Naive thymus-derived CD4-positive, alpha-beta T cell (primary cell): ENCODE results near the gene OSBPL9. TPM values are rescaled to one million over a fixed set of nuclear protein-coding genes. Genes with fewer than 3 reads are reported as not detected.
A peak's percentile ranks its signal among the peaks of the same experiment; 100 is the strongest.

Source experiments
- ATAC-seq: fragments of 150-1000 bp; cut with Tn5 transposase; 2 replicates; pipeline ENCODE4 v1.10.0; 2021; ENCODE audit warnings: mild to moderate bottlenecking, moderate library complexity
- CTCF ChIA-PET: fragments of 350-600 bp; sonication (Branson Sonifier 250); formaldehyde crosslinking; loops from one replicate; lab custom pipeline; 2021; ENCODE audit warnings: antibody characterized with exemption; lab: Charles Lee
- POLR2A ChIA-PET: fragments of 350-600 bp; sonication (Branson Sonifier 250); formaldehyde crosslinking; loops from one replicate; lab custom pipeline; 2021; ENCODE audit warnings: antibody characterized with exemption, inconsistent platforms; lab: Charles Lee
- DNase-seq, 9 donors: peaks; one replicate each; pipeline versions ENCODE4 v3.0.0 to v3.0.0-alpha.2; 2020 to 2022; ENCODE audit warnings: mixed read lengths in 1 of 9
- H3K27ac ChIP-seq: one replicate; pipeline ENCODE4 v1.7.0; 2013; ENCODE audit warnings: mild to moderate bottlenecking, low read depth, low read length, moderate library complexity
- H3K27me3 ChIP-seq, 2 donors: one replicate each; pipeline ENCODE4 v1.7.0; 2013; ENCODE audit warnings: low read length in 2 of 2, mild to moderate bottlenecking in 2 of 2, moderate library complexity in 2 of 2; ENCODE audit not compliant: control insufficient read depth in 2 of 2, insufficient read depth in 2 of 2
- H3K36me3 ChIP-seq, 3 experiments: 1 replicate in 2 of 3; 2 replicates in 1 of 3; pipeline ENCODE4 v1.7.0; 2013; ENCODE audit warnings: low read length in 3 of 3, mild to moderate bottlenecking in 3 of 3, moderate library complexity in 1 of 3; ENCODE audit not compliant: insufficient read depth in 3 of 3, control insufficient read depth in 2 of 3
- H3K4me1 ChIP-seq, 2 donors: one replicate each; pipeline ENCODE4 v1.7.0; 2013; ENCODE audit warnings: low read length in 2 of 2, mild to moderate bottlenecking in 2 of 2, moderate library complexity in 1 of 2; ENCODE audit not compliant: control insufficient read depth in 2 of 2, insufficient read depth in 2 of 2
- H3K4me3 ChIP-seq: 2 replicates; pipeline ENCODE4 v1.7.0; 2013; ENCODE audit warnings: mild to moderate bottlenecking, low read length
- H3K9me3 ChIP-seq, 3 experiments: 1 replicate in 2 of 3; 2 replicates in 1 of 3; pipeline ENCODE4 v1.7.0; 2013; ENCODE audit warnings: low read length in 3 of 3; ENCODE audit not compliant: control insufficient read depth in 2 of 3
- H3K27ac Mint-ChIP-seq, 9 donors: one replicate each; pipeline ENCODE4 v1.8.0; 2020 to 2022; ENCODE audit warnings: mixed read lengths in 9 of 9, mild to moderate bottlenecking in 8 of 9, moderate library complexity in 5 of 9, inconsistent platforms in 2 of 9
- H3K27me3 Mint-ChIP-seq, 5 donors: one replicate each; pipeline ENCODE4 v1.8.0; 2021 to 2022; ENCODE audit warnings: mixed read lengths in 5 of 5, mild to moderate bottlenecking in 1 of 5
- H3K36me3 Mint-ChIP-seq, 5 donors: one replicate each; pipeline ENCODE4 v1.8.0; 2020 to 2022; ENCODE audit warnings: mixed read lengths in 5 of 5, mild to moderate bottlenecking in 3 of 5, inconsistent platforms in 1 of 5
- H3K4me1 Mint-ChIP-seq, 7 donors: one replicate each; pipeline ENCODE4 v1.8.0; 2020 to 2022; ENCODE audit warnings: mixed read lengths in 7 of 7, mild to moderate bottlenecking in 3 of 7, inconsistent platforms in 1 of 7
- H3K4me3 Mint-ChIP-seq, 10 donors: one replicate each; pipeline ENCODE4 v1.8.0; 2020 to 2022; ENCODE audit warnings: mild to moderate bottlenecking in 10 of 10, mixed read lengths in 10 of 10, moderate library complexity in 6 of 10, inconsistent platforms in 2 of 10
- H3K9me3 Mint-ChIP-seq, 11 donors: one replicate each; pipeline ENCODE4 v1.8.0; 2020 to 2022; ENCODE audit warnings: mixed read lengths in 11 of 11, mild to moderate bottlenecking in 4 of 11, inconsistent platforms in 1 of 11, moderate library complexity in 1 of 11
- intact Hi-C, 2 donors: fragments of 100-400 bp; cut with micrococcal nuclease; formaldehyde crosslinking; loops; one replicate each; pipeline ENCODE4 v1.15.1; 2023
- microRNA-seq: library from miRNA; unstranded; fragments of <30 nt; microRNA quantifications from one replicate; pipeline ENCODE4 v1.2.0, GENCODE V29; 2022; ENCODE audit warnings: borderline microRNAs expressed
- polyA plus RNA-seq, 2 donors: library from polyadenylated mRNA; unstranded; fragments of 300-500 nt; fragmentation: Illumina TruSeq; gene quantifications; one replicate each; pipeline ENCODE4 v1.2.3, GENCODE V29; 2021
- total RNA-seq, 6 experiments: library from RNA in 5 of 6; stranded (reverse) in 5 of 6; gene quantifications; 1 replicate in 5 of 6; 2 replicates in 1 of 6; pipeline ENCODE4 v1.2.3 and lab custom pipeline; 2021 to 2026

The OSBPL9 gene
- total and polyA plus RNA-seq, 7 experiments from 2014 or later: 44.5 to 63.2 (median 46.6) TPM

- Histone ChIP-seq H3K9me3 (no peaks in the 10 kb centered on the region), H3K27me3 (no peaks in the 10 kb centered on the region), H3K27ac (no peak overlapping the region), H3K4me3 (no peak overlapping the region), H3K4me1 (no peaks in the 10 kb centered on the region), H3K36me3 (peaks cover 0 to 35% (median 0%) of the 10 kb centered on the region in 3 experiments)
- intact Hi-C loops: no loop called here
- ChIA-PET POLR2A (interaction anchor here (0.6 kb wide), 2 partner anchors 149 to 428 kb away, joined by 3 to 5 read pairs; no protein-coding TSS in a partner anchor), CTCF (no interaction called here)
- DNase-seq (no peak), ATAC-seq (no peak)
- H3K9me3 Mint-ChIP-seq: no peaks in the 10 kb centered on the region
- no peak overlapping the region for H3K4me3 Mint-ChIP-seq
- H3K36me3 Mint-ChIP-seq: peaks cover 5 to 38% (median 14%) of the 10 kb centered on the region in 5 donors
- no peak overlapping the region for H3K27ac Mint-ChIP-seq
- no peaks in the 10 kb centered on the region for H3K27me3 Mint-ChIP-seq
- H3K4me1 Mint-ChIP-seq: peaks cover 0 to 5% (median 2%) of the 10 kb centered on the region in 7 donors
Measured at GRCh38 chr1:51833700-51834099, 216.8 kb downstream of the OSBPL9 start.

DNA sequence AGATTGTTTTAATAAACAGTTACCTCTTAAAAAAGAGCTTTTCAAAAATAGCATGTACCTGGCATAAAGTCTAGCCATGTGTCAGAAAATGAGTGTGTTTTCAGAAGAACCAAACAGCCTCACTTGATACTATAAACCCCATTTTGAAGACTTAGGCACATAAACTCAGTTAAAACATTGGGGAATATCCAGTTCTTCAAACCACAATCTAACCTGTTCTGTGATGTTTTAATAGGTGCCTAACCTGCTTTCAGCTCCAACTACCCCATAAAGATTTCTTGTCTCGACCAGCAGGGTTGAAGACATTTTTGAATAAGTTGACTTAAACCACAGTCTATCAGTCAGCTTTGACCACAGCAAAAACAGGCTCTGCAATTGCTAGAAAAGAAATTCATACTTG lies 220.4 kb downstream of the OSBPL9 start:
- H3K4me1 Mint-ChIP-seq: peaks cover 15 to 23% (median 17%) of the 10 kb centered on the region in 7 donors
- H3K4me3 Mint-ChIP-seq: no peak overlapping the region
- no peaks in the 10 kb centered on the region for H3K9me3 Mint-ChIP-seq
- Histone ChIP-seq H3K36me3 (peaks cover 0 to 23% (median 0%) of the 10 kb centered on the region in 3 experiments), H3K4me1 (no peaks in the 10 kb centered on the region), H3K9me3 (no peaks in the 10 kb centered on the region), H3K27ac (no peak overlapping the region), H3K4me3 (no peak overlapping the region), H3K27me3 (no peaks in the 10 kb centered on the region)
- peaks cover 10 to 38% (median 18%) of the 10 kb centered on the region in 5 donors for H3K36me3 Mint-ChIP-seq
- POLR2A ChIA-PET: no interaction called here
- intact Hi-C loops: no loop called here
- CTCF ChIA-PET: no interaction called here
- H3K27ac Mint-ChIP-seq: peak overlapping the region in 1 of 9 donors; percentile 29
- no peaks in the 10 kb centered on the region for H3K27me3 Mint-ChIP-seq
- DNase-seq (no peak), ATAC-seq (no peak)

Small RNAs within 50 kb of the gene (microRNA-seq; reads per million reads assigned to microRNA genes)
- not detected for gene MIR761

Other genes starting within 250 kb of the OSBPL9 start
- gene EPS15, start 97.8 kb upstream of the OSBPL9 start, total RNA-seq: 10 to 100 TPM; 44.8 to 79.9 (median 53.5) TPM
- gene EPS15, start 97.8 kb upstream of the OSBPL9 start, polyA plus RNA-seq: 10 to 100 TPM; 32.3 to 37.2 TPM